ENCODE measurements around the gene GASK1A.

GASK1A gene

DNA sequence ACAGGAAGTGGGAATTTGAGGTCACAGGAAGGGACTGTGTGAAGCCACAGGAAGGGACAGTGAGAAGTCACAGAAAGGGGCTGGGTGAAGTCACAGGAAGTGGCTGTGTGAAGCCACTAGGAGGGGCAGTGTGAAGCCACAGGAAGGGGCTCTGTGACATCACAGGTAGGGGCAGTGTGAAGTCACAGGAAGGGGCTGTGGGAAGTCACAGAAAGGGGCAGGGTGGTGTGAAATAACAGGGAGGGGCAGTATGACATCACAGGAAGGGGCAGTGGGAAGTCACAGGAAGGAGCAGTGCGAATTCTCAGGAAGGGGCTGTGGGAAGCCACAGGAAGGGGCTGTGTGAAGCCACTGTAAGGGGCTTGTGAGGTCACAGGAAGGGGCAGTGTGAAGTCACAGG lies 35.8 kb downstream of the GASK1A start:
- DNase-seq, result no peak

DNA sequence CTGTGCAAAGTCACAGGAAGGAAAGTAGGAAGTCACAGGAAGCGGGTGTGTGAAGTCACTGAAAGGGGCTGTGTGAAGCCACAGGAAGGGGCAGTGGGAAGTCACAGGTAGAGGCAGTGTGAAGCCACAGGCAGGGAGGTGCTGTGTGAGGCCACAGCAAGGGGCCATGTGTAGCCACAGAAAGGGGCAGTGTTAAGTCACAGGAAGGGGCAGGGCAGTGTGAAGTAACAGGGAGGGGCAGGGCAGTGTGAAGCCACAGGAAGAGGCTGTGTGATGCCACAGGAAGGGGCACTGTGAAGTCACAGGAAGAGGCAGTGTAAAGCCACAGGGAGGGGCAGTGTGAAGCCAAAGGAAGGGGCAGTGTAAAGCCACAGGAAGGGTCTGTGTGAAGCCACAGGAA lies 36.5 kb downstream of the GASK1A start:
- no peak for DNase-seq

DNA sequence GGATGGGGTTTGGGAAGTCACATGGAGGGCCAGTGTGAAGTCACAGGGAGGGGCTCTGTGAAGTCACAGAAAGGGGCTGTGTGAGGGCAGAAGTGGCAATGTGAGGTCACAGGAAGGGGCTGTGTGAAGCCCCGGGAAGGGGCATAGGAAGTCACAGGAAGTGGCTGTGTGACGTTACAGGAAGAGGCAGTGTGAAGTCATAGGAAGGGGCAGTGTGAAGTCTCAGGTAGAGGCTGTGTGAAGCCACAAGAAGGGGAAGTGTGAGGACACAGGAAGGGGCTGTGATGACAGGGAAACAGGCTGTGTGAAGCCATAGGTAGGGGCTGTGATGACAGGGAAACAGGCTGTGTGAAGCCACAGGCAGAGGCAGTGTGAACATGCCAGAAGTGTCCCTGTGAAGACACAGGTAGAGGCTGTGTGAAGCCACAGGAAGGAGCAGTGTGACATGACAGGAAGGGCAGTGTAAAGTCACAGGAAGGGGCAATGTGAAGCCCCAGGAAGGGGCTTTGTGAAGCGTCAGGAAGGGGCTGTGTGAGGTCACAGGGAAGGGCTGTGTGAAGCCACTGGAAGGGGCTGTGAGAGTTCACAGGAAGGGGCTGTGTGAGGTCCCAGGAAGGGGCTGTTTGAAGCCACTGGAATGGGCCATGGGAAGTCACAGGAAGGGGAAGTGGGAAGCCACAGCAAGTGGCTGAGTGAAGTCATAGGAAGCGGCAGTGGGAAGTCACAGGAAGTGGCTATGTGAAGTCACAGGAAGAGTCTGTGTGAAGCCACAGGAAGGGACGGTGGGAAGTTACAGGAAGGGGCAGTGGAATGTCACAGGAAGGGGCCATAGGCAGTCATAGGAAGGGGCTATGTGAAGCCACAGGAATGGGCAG lies 37.1 kb downstream of the GASK1A start:
- DNase-seq, result no peak

DNA sequence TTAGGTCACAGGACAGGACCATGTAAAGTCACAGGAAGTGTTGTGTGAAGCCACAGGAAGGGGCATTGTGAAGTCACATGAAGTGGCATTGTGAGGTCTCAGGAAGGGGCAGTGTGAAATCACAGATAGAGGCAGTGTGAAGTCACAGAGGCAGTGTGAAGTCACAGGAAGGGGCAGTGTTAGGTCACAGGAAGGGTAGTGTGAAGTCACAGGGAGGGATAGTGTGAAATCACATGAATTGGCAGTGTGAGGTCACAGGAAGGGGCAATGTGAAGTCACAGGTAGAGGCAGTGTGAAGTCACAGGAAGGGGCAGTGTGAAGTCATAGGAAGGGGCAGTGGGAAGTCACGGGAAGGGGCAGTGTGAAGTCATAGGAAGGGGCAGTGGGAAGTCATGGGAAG lies 37.9 kb downstream of the GASK1A start:
- DNase-seq, result no peak

DNA sequence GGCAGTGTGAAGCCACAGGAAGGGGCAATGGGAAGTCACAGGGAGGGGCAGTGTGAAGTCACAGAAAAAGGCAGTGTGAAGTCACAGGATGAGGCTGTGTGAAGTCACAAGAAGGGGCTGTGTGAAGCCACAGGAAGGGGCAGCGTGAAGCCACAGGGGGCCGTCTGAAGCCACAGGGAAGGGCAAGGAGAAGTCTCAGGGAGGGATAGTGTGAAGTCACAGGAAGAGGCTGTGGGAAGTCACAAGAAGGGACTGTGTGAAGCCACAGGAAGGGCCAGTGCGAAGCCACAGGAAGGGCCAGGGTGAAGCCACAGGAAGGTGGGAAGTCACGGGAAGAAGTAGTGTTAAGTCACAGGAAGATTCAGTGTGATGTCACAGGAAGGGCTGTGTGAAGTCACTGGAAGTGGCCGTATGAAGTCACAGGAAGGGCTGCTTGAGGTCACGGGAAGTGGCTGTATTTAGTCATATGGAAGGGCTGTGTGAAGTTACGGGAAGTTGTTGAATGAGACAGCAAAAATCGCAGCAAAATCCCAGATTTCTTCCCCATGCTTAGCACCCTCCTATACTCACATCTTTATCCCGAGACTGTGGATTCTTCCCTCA lies 38.6 kb downstream of the GASK1A start:
- no peak for DNase-seq

DNA sequence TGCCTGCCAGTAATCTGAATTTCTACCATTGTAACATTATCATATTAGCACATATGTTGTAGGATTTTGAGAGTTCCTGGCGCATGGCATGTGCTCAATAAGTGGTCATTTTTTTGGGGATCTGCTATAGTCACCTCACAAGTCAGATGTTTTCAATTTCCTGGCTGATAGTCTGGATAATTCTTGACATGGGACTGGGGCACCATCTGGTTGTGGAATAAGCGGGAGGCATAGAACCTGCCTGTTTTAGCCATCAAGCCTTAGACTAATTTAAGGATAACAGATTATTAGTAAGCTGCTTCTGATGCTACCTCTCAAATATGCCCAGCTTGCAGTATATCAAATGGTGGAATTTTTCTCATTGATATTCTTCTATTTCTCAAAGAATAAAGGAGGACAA lies 39.1 kb downstream of the GASK1A start:
- DNase-seq, result no peak

DNA sequence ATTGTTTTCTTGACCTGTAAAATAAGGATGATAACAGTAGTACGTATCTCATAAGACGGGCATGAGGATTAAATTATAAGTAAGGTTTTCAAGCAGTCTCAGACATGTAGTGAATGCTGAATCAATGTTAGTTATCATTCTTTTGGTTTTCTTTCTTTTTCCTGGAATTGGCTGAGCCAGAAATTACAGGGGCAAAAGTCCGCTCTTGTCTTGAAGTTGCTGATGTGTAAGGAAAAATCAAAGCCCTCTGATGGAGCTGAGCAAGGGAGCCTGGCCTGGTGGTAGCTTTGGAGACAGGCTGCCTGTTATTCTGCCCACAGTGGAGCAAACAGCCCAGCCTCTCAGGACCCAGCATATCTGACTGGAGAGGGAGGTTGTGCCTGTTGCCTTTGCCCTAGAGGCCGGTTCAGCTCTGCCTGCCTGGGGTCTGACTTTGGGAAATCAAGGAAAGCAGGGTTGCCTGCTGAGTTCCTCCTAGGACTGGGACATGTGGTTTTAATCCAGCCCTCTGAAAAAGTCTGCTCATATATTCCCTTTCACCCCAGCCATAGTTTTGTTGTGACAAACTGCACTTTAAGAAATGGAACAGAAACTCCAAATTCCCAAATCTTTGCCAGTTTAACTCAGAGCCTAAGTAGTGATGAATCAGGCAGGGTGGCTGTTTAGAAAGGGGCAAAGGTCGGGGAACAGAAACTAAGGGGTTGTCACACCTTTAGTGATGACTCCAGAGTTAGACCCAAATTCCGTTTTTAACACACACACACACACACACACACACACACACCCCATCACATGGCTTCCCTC lies 40.1 kb downstream of the GASK1A start:
- no peak for DNase-seq

DNA sequence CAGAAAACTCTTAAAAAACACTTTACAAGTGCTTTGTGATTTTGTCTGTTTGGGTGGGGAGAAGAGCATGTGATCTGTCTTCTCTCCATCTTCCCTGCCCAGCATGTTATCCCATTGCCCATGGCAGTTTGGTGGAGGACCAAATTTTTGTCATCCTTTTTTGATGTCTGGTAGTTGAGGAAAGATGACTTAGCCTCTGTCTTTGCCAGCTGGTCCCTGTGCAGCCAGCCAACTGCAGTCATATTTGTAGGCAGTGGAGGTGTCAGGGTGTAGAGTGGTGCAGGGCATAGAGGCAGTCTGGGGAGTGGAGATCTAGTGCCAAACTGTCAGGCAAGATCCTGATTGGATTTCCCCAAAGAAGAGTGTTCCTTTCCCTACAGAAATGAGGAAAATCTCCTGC lies 40.7 kb downstream of the GASK1A start:
- DNase-seq, result no peak

DNA sequence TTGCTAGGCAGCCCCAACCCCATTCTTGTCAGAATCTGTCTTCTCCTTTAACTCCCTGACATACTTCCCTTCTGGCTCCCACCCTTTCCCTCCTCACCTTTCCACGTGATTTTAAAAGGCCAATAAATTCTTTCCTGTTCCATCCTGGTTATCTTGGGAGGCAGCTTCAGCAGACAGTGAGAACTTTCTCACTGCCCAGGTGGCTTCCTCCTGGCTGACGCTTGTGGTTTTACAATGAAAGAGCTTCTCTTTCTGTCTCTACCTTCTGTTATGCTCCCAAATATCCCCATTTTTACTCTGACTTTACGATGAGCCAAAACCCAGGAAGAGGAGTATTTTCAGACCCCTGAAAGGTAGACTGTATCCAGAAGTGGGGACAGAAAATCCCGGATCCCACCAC lies 42.1 kb downstream of the GASK1A start:
- DNase-seq, result no peak

DNA sequence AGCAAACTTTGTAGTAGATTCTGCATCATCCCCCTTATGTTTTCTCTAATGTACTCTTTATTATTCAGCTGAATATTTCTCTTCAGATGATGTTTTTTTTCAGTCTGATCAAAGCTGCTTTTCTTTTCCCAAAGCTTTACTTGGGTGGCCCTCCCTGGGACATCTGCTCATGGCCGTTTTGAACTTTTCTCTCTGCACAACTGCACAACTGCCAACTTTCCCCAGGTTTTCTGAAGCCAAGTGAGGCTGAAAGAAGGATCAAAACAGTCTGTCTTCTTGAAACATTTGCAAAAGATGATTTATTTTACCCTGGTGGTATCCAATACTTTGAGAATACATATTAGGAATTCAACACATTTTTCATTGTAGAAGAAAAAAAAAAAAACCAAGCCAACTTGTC lies 43.0 kb downstream of the GASK1A start:
- no peak for DNase-seq

DNA sequence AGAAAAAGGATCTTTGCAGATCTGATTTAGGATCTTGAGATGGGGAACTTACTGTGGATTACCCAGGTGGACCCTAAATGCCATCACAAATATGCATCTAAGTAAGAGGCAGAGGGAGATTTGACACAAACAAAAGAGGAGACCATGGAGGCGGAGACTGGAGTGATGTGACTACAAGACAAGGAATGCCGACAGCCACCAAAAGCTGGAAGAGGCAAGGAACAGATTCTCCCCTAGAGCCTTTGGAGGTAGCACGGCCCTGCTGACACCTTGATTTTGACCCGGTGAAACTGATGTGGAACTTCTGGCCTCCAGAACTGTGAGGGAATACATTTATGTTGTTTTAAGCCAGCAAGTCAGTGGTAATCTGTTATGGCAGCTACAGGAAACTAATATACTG lies 44.0 kb downstream of the GASK1A start:
- no peak for DNase-seq

DNA sequence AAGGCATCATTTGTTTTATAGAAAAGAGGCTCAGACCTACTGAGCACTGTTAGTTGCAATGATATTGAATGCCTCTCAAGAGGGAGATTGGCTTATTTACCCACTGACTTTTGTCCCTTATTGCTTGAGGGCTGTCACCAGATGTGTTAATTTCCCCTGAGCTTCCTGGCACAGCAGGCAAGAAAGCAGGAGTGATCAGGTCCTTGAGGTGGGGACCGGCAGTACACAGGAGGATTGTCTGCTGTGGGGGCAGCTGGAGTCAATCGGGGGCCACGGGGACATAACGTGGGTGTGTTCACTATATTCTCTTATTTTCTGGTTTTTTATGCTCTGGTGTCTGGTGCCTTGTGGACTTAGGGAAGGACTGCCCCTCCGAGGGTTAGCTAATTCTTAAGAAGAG lies 44.6 kb downstream of the GASK1A start:
- DNase-seq, result no peak

DNA sequence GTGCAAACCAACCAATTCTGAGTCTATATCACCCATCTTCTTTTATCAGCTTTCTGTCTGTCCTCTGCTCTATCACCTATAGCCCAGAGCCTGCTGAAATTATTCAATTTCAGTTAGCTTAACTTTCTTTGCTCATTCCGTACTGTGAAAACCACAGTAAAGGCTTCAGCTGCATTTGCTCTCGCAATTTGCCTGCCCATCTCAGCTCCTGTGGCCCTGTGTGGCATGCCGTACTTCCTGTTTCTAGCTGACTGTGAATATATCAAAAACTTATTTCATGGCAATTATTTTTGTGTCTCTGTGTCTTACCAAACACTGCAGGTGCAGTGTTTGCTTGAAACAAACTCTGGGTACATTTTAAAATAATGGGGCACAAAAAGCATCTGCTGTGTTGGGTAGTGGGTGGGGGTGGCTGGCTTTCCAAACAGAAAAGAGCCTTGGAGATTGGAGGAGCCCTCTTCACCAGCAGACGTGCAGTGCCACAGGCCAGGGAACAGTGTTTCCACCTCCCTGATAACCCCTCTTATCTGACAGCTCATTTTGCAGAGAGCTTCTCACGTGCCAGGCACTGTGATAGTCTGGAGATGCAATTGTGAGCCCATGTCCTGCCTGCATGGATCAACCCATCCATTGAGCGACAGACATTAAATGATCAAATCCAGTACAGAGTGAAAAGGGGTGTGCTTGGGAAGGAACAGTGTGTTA lies 45.2 kb downstream of the GASK1A start:
- peak; percentile 79 for DNase-seq

DNA sequence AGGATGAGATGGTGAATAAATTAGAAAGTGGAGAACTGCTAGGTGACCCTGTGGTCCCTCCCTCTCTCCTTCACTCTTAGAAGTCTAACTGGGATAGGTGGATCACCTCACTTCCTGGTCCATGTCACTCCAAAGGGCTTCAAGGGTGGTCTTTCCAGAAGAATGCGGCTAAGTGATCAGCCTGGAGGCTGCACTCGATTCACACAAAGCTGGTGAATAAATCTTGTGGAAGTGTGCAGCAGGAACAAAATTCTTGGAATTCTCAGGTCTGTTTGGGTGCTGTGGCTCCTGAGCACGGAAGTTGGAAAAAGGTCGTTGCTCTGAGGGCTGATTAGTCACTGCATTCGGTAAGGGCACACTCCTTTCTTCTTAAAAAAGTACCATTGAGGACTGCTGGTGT lies 46.3 kb downstream of the GASK1A start:
- DNase-seq, result no peak

DNA sequence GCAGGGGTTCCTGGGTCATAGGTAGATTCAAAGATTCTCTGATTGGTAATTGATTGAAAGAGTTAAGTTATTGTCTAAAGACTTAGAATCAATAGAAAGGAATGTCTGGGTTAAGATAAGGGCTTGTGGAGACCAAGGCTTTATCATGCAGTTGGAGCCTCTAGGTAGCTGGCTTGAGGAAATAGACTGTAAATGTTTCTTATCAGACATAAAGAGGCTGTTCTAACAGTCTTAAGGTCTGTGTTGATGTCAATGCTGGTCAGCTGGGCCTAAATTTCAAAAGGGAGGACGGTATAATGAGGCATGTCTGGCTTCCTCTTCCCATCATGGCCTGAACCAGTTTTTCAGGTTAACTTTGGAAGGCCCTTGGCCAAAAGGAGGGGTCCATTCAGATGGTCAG lies 48.9 kb downstream of the GASK1A start:
- peak; percentile 69 for DNase-seq

DNA sequence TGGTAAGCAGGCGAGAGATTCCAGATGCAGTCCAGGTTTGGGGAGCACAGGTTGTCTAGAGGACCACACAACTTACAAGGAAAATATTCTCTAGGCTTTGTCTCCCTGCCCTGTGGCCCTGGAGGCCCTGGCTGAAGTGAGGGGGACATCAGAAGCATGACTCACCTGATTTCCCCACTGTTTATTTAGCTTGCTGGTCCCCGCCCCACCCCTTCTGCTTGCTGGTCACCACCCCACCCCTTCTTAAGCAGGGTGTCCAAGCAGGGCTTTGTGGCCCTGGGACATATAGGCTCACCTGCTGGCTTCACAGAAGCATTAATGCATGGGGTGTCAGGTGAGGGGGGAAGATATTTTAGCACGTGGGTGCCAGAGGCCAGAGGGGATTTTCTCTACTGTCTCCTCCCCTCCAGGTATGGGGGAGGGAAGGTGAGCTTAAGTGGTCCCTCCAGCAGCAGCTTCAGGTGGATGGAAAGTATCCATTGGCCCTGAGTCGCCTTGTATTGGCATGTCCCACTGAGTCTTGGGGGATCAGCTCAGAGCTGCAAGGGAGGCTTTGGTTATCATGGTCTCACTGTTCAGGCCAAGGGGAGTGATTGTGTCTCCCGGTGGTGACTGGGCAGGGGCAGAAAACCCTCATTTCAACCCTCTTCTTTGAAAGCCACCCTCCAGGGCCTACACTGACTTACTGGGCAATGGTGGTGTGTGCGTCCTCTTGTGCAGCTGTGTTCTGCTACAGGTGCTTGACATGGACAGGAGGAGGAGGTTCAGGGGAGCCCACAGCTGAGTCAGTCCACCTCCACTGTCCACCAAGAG lies 49.8 kb downstream of the GASK1A start:
- DNase-seq, result no peak

DNA sequence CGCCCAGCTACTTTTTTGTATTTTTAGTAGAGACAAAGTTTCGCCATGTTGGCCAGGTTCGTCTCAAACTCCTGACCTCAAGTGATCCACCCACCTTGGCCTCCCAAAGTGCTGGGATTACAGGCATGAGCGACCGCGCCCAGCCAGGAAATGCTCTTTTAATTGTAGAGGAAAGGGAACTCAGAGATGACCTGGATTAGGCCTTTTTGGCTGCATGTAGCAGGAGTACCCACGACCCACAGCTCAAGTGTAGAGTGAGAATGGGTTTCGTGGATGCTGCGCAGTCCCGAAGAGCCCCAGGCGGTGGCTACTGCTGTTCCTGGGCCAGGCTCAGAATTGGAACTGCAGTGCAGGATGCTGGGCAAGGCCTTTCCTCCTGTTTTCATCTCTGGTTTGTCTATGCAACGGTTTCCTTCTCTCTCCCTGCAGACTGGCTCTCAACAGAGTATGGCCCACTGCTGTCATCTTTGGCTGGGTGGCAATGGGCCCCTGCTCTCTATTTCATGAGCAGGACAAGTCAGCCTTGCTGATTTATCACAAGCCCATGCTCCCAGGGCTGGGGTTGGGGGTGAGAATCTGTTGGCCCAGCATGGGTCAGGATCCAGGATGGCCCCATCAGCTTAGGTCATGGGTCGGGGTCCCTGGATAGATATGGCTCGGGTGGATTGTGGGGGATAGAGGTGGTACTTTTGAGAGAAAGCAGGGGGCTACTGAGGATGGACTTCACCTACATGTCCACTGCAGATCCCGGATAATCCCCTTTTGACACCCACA lies 51.2 kb downstream of the GASK1A start:
- no peak for DNase-seq

DNA sequence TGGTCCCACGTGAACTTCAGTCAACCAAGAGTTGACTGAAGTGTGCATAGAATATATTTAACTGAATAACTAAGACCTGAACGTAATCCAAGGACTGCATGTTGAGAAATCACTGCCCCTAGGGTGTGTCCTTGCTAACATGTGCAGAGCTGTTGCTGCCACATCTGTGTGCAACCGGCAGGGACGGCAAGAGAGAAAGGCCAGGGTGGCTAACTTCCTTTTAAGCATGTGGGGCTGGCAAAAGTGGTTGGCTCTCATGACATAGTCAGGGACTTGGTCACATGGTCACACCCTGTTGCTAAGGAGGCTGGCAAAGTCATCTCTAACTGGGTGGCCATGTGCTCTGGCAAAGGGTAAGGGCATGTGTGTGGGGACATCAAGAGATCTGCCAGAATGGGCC lies 52.4 kb downstream of the GASK1A start:
- DNase-seq, result no peak

DNA sequence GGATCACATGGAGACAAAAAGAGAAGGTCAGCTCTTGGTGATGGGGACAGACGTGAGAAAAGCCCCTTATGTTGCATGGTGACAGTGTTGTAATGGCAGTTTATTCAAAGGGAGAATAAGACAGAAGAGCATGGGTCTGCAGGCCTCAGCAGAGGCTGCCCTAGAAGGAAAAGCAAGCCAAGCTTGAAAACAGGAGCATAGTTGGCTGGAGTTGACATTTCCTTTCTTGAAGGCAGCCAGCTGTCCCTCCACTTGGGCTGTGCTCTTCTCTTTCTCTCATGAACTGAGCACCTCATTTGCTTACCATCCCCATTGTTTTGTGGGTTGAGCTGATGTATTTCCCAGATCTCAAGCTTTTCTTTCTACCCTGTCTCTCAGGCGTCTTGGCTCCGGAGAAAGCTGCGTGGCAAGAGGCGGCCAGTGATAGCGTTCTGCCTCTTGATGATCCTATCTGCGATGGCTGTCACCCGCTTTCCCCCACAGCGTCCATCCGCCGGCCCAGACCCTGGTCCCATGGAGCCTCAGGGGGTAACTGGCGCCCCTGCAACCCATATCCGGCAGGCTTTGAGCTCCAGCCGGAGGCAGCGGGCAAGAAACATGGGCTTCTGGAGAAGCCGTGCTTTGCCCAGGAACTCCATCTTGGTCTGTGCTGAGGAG lies 52.9 kb downstream of the GASK1A start:
- no peak for DNase-seq

DNA sequence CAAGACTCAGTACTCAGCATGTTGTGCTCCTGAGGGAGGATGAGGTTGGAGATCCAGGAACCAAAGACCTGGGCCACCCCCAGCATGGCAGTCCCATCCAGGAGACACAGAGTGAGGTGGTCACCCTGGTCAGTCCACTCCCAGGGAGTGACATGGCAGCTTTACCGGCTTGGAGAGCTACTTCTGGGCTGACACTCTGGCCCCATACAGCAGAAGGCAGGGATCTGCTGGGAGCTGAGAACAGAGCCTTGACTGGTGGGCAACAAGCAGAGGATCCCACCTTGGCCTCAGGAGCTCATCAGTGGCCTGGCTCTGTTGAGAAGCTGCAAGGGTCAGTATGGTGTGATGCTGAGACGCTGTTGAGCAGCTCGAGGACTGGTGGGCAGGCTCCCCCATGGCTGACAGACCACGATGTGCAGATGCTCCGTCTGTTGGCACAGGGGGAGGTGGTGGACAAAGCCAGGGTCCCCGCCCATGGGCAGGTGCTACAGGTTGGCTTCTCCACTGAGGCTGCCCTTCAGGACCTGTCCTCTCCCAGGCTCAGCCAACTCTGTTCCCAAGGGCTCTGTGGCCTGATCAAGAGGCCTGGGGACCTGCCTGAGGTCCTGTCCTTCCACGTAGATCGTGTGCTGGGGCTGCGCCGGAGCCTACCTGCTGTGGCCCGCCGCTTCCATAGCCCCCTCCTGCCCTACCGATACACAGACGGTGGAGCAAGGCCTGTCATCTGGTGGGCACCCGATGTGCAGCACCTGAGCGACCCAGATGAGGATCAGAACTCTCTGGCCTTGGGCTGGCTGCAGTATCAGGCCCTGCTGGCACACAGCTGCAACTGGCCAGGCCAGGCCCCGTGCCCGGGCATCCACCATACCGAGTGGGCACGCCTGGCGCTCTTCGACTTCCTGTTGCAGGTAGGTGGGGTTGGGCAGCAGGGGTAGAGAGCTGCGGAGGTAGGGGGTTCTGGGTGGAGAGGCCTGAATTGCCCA lies 53.8 kb downstream of the GASK1A start:
- no peak for DNase-seq
